GM19463 (cell line): Measurements from ENCODE around the gene PLB1.

Experiments
- ATAC-seq: cut with Tn5 transposase; IDR thresholded peaks from one replicate; pipeline ENCODE4 v1.9.1; 2021; ENCODE audit warnings: mild to moderate bottlenecking, moderate library complexity; ENCODE audit not compliant: unreplicated experiment

Gene PLB1, protein sequence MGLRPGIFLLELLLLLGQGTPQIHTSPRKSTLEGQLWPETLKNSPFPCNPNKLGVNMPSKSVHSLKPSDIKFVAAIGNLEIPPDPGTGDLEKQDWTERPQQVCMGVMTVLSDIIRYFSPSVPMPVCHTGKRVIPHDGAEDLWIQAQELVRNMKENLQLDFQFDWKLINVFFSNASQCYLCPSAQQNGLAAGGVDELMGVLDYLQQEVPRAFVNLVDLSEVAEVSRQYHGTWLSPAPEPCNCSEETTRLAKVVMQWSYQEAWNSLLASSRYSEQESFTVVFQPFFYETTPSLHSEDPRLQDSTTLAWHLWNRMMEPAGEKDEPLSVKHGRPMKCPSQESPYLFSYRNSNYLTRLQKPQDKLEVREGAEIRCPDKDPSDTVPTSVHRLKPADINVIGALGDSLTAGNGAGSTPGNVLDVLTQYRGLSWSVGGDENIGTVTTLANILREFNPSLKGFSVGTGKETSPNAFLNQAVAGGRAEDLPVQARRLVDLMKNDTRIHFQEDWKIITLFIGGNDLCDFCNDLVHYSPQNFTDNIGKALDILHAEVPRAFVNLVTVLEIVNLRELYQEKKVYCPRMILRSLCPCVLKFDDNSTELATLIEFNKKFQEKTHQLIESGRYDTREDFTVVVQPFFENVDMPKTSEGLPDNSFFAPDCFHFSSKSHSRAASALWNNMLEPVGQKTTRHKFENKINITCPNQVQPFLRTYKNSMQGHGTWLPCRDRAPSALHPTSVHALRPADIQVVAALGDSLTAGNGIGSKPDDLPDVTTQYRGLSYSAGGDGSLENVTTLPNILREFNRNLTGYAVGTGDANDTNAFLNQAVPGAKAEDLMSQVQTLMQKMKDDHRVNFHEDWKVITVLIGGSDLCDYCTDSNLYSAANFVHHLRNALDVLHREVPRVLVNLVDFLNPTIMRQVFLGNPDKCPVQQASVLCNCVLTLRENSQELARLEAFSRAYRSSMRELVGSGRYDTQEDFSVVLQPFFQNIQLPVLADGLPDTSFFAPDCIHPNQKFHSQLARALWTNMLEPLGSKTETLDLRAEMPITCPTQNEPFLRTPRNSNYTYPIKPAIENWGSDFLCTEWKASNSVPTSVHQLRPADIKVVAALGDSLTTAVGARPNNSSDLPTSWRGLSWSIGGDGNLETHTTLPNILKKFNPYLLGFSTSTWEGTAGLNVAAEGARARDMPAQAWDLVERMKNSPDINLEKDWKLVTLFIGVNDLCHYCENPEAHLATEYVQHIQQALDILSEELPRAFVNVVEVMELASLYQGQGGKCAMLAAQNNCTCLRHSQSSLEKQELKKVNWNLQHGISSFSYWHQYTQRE (N-terminal part only)

DNA sequence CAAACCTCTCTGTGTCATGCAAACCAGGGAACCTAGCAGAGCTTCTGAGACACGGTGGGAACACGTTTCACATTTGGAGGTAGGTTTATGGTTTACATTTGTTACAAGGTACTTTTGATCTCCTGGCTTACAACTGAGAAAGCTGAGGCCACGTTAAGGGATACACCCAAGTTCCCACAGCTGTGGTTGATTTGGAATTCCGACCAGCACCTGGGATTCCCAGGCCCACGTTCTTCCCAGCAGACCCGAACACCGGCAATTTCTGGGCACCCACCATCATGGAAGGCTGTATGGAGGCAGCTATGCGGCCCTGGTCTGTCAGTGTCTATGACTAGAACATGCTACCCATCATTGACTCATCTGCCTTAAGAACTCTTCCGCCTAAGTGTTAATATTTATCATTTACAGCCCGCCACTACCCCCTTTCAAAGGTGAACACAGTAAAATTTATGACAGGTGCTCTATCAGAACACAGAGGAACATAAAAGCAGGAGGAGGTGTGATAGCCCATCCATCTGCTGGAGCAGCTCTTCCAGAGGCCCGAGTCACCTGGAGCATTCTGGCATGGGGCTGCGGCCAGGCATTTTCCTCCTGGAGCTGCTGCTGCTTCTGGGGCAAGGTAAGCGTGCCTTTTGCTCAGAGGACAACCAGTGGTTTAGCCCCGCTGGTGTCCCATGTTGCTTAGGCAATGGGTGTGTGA lies at the start of gene PLB1:
Gene PLB1, plus strand, starts transcription at position 510 of the 700 bp plus-strand sequence. Its CDS starts 55 bp downstream, at position 565.
- ATAC-seq: no peak

DNA sequence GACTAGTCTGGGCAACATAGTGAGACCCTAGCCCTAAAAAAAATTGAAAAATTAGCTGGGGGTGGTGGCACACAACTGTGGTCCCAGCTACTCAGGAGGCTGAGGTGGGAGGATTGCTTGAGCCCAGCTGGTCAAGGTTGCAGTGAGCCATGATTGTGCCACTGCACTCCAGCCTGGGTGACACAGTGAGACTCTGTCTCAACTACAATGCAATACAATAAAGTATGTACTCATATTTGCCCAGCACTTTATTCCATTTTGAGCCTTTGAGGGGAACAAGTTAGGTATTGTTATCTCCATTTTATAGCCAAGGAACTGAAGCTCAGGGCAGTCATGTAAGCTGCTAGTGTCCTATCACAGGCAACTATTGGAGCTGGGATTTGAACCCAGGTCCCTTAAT lies 49.3 kb upstream of the PLB1 start:
- no peak for ATAC-seq

DNA sequence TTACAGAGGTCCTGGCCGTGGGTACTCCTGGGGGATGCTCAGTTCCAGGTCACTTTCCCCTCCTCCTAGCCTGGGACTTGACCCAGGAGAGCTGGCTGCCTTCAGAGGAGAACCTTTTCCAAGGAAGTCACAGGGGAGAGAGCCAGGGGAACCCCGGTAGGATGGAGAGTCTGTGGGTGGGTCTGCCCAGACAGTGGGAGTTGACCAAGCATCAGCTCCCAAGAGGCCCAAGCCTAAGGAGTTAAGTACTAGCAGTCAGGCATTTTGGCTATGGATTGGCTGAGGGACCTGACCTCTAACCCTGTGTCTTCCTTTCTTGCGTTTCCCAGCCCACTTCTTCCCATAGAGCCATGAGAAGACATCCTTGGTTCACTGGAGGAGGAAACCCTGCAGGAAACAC lies 48.8 kb upstream of the PLB1 start:
- ATAC-seq: no peak

DNA sequence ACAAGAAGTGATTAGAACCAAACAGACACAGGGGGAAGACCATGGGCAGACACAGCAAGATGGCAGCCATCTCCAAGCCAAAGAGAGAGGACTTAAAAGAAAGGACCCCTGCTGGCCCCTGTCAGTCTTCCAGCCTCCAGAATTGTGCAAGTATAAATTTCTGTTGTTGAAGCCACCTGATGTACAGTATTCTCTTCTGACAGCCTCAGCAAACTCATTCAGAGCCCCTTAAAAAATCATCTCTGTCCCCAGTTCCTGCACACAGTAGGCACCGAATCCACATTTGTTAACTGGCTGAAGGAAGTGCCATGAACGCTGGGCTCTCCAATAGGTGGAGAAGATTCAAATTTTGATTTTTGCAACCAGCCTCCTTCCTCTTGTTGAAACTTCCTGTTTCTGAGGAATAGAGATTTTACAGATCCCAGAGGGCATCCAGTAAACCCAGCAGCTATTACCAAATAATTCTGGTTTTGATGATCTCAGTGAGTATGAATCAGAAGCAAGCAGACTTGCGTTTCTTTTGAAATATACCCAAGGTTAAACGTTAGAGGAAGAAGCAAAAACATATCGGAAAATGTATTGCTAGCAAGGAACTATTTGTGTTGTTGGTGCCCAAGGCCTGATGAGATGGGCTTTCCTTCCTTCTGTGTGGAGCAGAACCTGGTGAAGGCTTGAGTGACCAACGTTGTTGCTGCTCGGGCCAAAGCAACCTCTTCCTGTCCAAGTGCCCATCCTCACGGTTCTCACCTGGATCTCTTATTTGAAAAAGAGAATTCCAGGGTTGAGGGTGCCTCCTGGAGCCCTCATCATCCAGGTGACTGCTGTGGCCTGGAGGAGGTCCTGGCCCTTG lies 47.7 kb upstream of the PLB1 start:
- no peak for ATAC-seq

DNA sequence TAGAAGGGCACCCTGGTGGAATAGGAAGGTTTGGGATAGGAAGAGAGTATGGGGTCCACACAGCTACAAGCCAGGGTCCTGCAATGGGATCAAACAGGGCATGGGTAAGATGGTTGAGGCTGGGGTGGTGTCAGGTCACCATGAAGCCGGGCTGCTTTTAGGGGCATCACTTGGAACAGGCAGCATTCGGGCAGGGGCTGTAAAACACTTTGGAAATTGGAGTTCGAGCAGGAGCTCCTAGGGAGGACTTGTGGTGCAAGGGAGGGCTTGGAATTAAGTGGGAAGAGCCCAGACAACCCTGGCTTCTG lies 47.1 kb upstream of the PLB1 start:
- no peak for ATAC-seq

DNA sequence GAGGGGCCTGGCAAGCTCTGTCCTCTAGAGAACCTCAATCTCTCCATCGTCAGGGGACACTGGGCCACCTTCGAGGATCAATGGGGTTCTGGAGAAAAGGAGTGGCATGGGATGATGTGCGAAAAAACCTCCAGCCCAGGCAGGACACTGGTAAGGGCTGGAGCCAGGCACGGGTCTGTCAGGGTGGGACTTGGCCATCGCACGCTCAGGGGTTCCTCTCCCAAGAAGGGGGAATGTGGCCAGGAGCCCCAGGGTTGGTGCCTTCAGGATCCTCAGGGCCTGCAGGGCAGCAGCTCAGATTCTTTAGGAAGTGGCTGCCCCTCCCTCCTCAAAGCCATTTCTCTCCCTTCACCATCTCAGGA lies 46.8 kb upstream of the PLB1 start:
- no peak for ATAC-seq

DNA sequence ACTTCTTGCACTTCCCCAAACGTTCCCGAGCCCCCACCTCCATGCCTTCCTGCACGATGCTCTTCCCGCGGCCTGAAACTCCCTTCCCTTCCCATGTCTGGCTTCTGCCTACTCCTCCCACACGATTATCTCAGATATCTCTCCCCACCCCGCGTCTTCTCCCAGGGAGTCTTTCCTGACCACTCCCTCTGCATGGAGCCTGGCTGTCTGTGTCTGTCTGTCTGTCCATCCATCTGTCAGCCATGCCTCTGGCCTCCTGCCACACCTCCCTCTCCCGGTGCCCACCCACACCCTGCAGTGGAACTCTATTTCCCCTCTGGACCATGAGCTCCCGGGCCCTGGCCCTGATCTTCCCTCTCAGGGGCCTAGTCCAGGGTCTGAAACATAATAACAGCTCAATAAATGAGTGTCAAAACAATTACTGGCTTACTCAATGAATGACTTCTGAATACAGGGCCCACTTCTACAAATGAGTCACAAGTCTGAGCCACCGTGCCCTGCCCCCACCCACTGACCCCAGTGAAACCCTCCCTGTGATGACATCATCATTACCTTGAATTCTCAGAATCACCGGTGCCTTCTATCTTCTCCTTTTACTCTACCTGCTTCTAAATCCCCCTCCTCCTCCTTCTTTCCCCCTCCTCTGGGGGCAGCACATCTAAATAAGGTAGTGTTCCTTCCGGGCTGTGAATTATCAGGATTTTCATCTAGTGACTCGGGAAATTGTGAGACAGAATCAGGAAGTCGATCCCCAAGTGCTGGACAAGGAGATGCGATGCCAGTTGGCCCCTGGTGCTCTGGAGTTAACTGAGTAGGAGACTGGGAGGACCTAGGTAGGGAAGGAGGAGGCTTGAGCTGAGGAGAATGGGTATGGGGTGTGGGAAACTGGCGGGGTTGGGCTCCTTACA lies 46.1 kb upstream of the PLB1 start:
- ATAC-seq: no peak

DNA sequence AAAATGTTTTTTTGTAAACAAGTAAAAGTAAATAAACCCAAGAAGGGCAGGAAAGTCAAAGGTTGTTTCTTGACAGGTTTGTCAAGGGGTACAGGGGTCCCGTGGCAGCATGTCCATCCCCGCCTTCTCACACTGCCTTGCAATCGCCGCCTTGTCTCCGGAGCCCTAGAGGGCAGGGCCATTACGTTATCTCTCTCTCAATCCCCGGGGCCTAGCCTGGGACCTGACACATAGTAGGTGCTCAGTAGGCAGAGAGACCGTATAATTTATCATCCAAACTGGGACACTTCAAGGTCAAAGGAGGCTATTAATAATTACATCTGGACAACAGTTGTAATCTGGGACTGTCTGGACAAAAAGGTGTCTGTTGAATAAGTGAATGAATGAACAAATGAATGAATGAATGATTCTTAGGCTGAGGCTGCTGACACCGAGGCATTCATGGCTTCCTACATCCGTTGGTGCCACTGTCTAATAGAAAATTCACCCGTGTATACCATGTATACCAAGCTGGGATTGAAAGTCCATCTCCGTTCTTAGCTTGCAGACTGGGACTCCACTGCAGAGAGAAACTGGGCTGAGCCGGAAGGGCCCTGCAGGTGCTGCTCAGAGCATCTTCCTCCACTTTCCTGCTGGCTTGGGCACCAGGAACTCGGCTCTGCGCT lies 44.8 kb upstream of the PLB1 start:
- no peak for ATAC-seq

DNA sequence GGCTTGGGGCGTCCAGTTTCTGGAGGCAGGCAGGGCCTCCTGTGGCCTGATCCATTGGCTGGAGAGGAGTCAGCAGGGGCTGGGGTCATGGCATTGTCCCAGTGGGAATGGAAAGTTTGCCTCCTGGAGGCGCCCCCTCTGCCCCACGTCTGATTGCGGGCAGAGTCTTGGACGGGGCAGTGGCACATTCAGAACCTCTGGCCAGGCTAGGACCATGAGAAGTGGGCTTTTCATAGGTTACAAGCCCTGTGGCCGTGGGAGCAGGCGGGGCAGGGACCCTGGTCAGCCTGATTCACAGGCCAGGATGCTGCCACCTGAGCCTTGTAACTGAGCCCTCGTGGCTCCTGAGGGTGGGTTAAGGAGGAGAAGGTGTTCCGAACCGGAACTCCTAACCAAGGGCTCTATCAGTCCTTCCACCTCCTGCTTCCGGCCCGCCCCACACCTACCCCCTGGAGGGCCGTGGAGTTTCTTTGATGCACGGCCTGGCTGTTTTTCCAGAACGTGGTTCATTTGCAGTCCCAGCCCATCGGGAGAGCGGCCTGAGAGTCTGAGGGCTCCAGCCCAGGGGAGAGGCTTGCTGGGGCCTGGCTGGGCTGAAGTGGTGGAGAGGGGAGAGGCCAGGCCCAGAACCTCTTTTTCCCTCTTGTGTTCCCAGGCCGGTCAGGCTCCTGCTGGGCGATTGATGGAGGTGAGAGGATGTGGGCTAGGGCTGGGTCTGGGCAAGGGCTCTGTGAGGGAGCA lies 43.9 kb upstream of the PLB1 start:
- ATAC-seq: no peak

DNA sequence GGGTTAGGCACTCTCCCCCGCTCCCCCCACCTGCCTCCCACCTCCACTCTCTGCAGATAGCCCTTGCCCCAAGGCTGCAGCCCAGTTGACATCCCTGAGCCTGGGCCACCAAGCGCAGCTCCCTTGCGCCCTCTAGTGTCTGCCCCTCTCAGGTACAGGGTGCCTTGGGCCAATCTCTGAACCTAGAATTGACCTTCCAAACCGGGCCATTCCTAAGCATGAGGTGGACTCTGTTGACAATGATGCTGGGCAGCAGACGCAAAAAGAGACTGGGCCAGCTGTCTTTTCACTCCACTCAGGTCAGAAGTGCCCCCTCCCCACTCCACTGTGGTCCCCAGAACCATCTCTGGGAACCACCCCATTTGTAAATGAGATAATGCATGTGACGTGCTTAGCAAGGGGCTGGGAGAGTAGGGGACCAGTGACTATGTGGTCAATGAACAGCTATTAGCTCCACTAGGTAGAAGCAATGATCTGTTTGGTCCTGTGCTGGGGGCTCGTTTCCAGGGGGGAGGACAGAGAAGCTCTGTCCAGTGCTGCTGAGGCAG lies 43.3 kb upstream of the PLB1 start:
- no peak for ATAC-seq

DNA sequence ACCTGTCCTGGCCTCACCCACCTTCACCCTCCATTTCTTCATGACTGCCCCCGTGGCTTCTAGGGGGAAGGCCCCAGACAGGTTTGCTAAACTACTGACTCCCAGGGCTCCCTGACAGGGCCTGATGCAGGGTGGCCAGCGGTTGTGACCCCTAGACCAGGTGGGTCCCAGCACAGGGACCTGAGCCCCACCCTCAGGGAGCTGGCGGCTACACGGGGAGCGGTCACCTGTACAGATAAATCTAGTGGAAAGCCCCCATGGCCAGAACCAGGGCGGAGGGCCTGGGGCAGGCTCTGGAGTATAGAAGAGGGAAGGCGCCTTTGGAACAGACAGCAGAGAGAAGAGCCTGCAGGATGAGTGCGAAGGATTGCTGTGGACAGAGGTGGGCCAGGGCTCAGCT lies 42.5 kb upstream of the PLB1 start:
- no peak for ATAC-seq

DNA sequence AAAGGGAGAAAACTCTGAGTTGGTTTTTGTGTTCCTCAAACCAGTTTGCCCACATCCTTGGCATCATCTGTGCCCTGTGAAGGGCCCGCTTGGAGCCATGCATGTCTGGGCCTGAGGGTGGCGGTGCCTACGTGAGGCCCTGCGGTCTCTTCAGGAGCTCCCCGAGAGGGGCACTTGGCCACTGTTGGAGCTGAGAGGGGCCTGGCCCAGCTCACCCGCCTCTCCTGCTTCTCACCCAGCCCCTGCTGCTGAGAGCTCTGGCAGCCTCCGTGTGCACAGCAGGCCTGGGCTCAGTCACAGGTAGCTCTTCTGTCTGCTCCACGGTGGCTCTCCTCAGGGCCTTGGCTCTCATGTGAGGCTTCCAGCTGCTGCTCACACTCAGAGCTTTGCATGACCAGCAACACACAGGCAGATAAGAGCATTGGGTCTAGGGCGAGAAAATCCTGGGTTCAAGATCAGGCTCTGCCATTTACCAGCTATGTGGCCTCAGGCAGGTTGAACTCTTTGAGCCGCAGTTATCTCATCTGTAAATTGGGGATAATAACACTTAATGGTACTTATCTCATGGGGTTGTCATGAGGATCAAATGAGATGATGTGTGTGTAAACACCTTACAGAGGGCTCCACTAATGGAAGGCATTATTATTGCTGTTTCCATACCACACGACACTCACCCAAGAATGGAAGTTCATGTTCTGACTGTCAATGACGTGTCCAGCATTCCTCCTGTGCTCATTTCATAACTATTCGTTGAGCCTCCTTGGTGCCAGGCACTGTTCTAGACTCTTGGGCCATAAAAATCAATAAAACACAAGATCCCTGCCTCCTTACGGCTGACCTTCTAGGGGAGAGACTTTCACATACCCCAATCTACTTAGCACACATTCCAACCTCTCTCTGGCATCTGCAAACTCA lies 41.6 kb upstream of the PLB1 start:
- no peak for ATAC-seq

DNA sequence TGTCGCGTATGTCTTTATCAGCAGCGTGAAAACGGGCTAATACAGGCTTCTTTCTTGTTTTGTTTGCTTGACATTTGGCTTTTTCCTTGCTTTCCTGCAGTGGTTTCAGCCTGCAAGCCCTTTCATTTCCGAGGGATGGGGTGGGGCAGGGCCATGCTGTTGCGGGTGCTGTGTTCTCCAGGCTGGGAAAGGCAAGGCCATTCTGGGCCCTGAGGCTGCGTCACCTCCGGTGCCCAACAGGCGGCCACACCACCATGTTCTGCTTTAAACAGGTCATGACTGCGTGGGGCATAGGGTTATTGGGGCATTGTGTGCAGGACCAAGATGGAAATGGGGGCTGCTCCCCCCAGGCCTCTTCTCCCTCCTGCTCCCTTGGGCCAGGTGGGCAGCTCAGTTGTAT lies 38.6 kb upstream of the PLB1 start:
- ATAC-seq: no peak

DNA sequence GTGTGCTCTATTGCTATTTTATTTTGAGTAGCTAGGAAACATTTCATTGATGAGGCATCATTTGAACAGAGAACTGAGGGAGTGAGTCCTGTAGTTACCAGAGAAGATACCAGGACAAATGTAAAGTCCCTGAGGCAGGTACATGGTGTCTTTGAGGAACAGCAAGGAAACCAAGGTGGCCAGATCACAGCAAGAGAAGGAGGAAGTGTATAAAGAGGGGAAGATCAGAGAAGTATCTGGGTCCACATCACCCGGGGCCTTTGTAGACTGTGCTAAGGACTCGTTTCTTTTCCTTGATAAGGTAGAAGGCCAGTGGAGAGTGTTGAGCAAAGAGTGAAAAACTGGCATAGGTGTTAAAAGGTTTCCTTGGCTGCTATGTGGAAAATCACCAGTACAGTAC lies 34.8 kb upstream of the PLB1 start:
- ATAC-seq: no peak

DNA sequence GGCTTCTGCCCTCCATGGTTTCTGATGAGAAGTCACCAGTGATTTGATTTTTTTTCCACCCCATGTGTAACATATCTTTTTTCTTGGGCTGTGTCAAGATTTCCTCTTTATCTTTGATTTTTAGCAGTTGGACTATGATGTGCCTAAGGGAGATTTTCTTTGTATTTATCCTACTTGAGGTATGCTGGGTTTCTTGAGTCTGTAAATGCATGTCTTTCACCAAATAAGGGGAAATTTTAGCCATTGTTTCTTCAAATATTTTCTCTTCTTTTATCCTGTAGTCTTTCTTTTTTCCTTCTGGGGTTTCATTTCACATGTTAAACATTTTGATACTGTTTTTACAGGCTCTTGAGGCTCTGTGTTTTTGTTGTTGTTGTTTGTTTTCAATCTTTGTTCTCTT lies 33.7 kb upstream of the PLB1 start:
- ATAC-seq: no peak

DNA sequence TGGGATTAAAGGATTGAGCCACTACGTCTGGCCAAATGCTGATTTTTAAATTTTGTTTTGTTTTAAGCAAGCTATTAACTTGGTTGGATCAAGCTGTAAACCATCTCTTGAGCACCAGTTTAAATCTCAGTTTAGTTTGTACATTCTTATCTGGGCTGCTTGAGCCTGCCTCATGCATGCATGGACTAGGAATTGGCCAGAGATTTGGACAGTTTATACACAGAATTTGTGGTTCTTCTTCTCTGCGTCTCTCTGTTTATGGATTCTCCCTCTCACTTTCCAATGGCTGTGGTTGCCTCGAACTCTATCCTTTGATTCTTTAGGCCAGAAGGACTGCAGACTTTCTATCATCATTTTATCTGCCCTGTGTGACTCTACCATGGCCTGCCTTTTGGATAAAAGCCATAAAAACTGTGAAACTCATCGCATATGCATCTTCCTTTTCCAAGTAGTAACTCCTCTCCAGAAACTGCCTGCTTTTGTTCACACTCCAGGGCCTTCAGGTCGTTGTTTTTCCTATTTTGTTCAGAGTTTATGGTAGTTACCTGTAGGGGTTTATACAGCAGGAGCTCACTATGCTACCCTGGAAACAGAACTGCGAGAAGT lies 32.5 kb upstream of the PLB1 start:
- no peak for ATAC-seq
